Brain microvascular endothelial cell (primary cell): ENCODE measurements around the gene MALRD1.

Experiments
- DNase-seq: peaks from one replicate; pipeline ENCODE4 v3.0.0-alpha.2; 2020
- H3K27ac ChIP-seq: fragments of 250-450 bp; sonication (Bioruptor Pico); 2 replicates; pipeline ENCODE4 v1.5.1; 2020; ENCODE audit warnings: mild to moderate bottlenecking, moderate library complexity
- H3K27me3 ChIP-seq: fragments of 250-450 bp; sonication (Bioruptor Pico); replicated peaks from 2 replicates; pipeline ENCODE4 v1.5.1; 2020; ENCODE audit warnings: mild to moderate bottlenecking
- H3K36me3 ChIP-seq: fragments of 250-450 bp; sonication (Bioruptor Pico); replicated peaks from 2 replicates; pipeline ENCODE4 v1.5.1; 2020; ENCODE audit warnings: mild to moderate bottlenecking
- H3K4me3 ChIP-seq: 2 replicates; pipeline ENCODE4 v1.5.1; 2011; ENCODE audit warnings: low read depth, mild to moderate bottlenecking, control low read depth, low read length, moderate library complexity
- in situ Hi-C: cut with HindIII; loops from 2 replicates; pipeline ENCODE4 v1.10.0; 2017; ENCODE audit warnings: low sequenced_read_pairs, low pct_ligation_motif_present
- TF ChIP-seq, protein P1 (sequence below): IDR thresholded peaks from 2 replicates; pipeline ENCODE4 v1.5.1; 2011; ENCODE audit warnings: low read depth, mild to moderate bottlenecking, moderate library complexity, low read length, control low read depth, inconsistent platforms; ENCODE audit errors: missing control alignments

Gene MALRD1

DNA sequence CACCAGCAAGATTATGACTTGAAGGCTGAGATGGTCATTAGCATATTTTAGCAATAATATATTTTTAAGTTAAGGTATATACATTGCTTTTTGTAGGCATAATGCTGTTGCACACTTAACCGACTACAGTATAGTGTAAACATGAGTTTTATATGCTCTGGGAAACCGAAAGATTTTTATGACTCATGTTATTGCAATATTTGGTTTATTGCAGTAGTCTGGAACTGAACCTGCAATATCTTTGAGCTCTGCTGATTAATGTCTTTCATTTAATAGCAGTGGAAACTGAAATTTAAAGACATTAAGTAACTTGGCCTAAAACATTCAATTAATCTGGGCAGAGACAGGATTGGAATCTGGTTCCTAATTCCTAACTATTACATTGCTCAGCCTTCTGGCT lies 500.9 kb downstream of the MALRD1 start:
- Histone ChIP-seq H3K27me3 (no peaks in the 10 kb centered on the region), H3K36me3 (no peaks in the 10 kb centered on the region), H3K27ac (no peak overlapping the region), H3K4me3 (no peak overlapping the region)
- DNase-seq, result no peak
- in situ Hi-C loops, result no loop called here
- TF ChIP-seq, protein P1, sequence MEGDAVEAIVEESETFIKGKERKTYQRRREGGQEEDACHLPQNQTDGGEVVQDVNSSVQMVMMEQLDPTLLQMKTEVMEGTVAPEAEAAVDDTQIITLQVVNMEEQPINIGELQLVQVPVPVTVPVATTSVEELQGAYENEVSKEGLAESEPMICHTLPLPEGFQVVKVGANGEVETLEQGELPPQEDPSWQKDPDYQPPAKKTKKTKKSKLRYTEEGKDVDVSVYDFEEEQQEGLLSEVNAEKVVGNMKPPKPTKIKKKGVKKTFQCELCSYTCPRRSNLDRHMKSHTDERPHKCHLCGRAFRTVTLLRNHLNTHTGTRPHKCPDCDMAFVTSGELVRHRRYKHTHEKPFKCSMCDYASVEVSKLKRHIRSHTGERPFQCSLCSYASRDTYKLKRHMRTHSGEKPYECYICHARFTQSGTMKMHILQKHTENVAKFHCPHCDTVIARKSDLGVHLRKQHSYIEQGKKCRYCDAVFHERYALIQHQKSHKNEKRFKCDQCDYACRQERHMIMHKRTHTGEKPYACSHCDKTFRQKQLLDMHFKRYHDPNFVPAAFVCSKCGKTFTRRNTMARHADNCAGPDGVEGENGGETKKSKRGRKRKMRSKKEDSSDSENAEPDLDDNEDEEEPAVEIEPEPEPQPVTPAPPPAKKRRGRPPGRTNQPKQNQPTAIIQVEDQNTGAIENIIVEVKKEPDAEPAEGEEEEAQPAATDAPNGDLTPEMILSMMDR, result no peak

DNA sequence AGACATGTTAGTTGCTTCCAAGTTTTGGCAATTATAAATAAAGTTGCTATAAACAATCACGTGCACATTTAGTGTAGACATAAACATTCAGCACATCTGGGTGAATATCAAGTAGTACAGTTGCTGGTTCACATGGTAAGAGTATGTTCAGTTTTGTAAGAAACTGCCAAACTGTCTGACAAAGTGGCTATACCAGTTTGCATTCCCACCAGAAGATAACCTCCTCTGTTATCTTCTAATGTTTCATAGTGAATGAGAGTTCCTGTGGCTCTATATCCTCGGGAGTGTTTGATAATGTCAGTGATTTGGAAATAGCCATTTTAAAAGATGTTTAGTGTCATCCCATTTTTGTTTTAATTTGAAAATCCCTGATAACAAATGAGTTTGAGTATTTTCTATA lies 508.1 kb downstream of the MALRD1 start:
- no peak overlapping the region for H3K27ac ChIP-seq
- H3K27me3 ChIP-seq, result no peaks in the 10 kb centered on the region
- TF ChIP-seq, protein P1, result no peak
- in situ Hi-C loops, result no loop called here
- DNase-seq, result no peak
- H3K36me3 ChIP-seq, result no peaks in the 10 kb centered on the region
- H3K4me3 ChIP-seq, result no peak overlapping the region

DNA sequence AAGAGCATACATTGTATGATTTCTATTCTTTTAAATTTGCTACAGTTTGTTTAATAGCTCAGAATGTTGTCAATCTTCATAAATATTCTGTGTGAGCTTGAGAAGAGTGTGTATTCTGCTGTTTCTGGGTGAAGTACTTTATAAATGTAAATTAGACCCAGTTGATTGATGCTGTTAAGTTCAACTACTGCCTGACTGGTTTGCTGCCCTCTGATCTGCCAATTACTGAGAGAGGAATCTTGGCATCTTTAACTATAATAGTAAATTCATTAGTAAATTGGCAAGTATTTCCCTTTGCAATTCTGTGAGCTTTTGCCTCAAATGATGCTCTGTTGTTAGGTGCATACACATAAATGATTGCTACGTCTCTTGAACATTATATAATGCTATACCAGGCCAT lies 512.6 kb downstream of the MALRD1 start:
- DNase-seq, result no peak
- in situ Hi-C loops, result no loop called here
- no peaks in the 10 kb centered on the region for H3K27me3 ChIP-seq
- H3K36me3 ChIP-seq, result no peaks in the 10 kb centered on the region
- no peak overlapping the region for H3K4me3 ChIP-seq
- H3K27ac ChIP-seq, result no peak overlapping the region
- TF ChIP-seq, protein P1, result no peak

DNA sequence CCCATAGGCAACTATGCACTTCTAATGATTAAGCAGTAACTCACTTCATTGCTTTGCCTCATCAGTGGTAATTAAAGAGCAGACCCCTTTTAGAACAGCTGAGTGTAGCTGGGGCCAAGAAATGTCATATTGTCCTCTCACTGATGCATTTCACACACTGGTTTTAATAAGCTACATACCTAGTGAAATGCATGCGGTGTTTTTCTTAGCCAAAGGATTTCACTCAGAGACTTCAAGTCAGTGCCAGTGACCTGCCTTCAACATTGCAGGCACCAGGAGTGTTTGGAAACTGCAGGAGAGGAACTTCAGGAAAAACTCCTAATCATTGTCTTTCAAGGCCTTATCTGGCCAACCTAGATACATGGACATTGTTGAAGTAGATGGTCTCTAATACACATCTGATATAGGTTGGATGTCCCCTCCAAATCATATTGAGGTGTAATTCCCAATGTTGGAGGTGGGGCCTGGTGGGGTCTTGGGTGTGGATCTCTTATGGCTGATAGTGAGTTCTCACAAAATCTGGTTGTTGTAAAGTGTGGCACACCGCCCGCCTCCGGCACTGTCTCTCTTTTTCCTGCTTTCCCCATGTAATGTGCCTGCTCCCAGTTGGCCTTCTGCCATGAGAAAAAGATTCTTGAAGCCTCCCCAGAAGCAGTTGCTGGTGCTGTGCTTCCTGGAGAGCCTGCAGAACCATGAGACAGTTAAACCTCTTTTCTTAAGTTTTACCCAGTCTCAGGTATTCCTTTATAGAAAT lies 515.0 kb downstream of the MALRD1 start:
- Histone ChIP-seq H3K36me3 (no peaks in the 10 kb centered on the region), H3K27me3 (no peaks in the 10 kb centered on the region), H3K4me3 (no peak overlapping the region), H3K27ac (no peak overlapping the region)
- TF ChIP-seq, protein P1, result no peak
- in situ Hi-C loops, result no loop called here
- DNase-seq, result no peak

DNA sequence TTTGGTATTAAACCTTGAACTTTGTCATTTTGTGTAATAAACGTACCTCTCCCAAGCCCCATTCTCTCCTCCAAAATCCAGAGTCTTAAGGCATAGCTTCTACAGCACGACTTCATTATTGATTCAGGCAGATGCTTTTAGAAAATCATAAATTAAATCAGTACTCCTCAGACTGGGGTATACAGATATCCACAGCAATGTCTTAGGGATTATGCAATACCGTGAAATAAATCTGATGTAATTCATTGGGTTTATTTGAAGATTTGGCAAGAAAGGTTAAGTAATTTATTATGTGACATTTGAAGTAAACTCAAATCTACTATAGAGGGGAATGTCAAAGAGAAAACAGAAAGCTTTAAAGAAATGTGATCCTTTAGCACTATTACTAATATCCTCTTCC lies 521.5 kb downstream of the MALRD1 start:
- in situ Hi-C loops, result no loop called here
- no peak overlapping the region for H3K27ac ChIP-seq
- TF ChIP-seq, protein P1, result no peak
- no peak overlapping the region for H3K4me3 ChIP-seq
- H3K27me3 ChIP-seq, result no peaks in the 10 kb centered on the region
- H3K36me3 ChIP-seq, result no peaks in the 10 kb centered on the region
- DNase-seq, result no peak

DNA sequence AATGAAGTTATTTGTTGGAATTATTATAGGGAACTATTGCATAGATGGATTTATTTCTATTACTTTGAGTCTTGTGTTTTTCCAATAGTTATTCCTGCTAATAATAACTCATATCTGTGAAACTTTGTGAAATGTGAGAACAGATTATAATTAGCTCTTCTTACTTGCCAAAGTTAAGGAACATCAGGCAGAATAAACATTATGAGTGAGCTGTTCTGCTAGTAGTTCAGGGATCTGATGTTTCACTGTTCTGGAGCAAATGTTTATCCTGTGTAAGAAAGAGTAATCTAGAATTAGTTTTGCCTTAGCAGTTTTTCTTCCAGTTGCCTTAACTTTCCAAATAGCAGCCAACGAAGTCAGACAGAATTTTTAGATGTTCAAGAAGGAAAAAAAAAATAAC lies 522.4 kb downstream of the MALRD1 start:
- Histone ChIP-seq H3K27me3 (no peaks in the 10 kb centered on the region), H3K36me3 (no peaks in the 10 kb centered on the region), H3K27ac (no peak overlapping the region), H3K4me3 (no peak overlapping the region)
- TF ChIP-seq, protein P1, result no peak
- no peak for DNase-seq
- in situ Hi-C loops, result no loop called here
